ENCODE measurements around the gene KLK14.

- TF ChIP-seq CTCF (conservative IDR thresholded peaks at IDR 0.05) (no peak), ZFX (IDR thresholded peaks at IDR 0.05) (no peak)
Observed at GRCh38 chr19:51064534-51065220, 18.0 kb downstream of the KLK14 start, which contains the start of gene KLK13.

Data from C4-2B (cell line).